T-helper 1 cell (primary cell): ENCODE results near the gene ATXN1.
A peak's percentile ranks its signal among the peaks of the same experiment; 100 is the strongest.

Experiments used
- DNase-seq, 5 donors: peaks; one replicate each; pipeline ENCODE4 v3.0.0-alpha.2; 2012 to 2020

The ATXN1 gene

GRCh38 chr6:16761471-16762267 lies 409 bp upstream of the ATXN1 start:
- DNase-seq, result peak; percentile 77 to 93 (median 80)

- peak; percentile 54 to 75 (median 63) for DNase-seq
Observed at GRCh38 chr6:16759646-16760515, 1.4 kb downstream of the ATXN1 start.

GRCh38 chr6:16759181-16759645 lies 2.0 kb downstream of the ATXN1 start:
- peak in 1 of 5 donors; percentile 11 for DNase-seq

- peak in 1 of 5 donors; percentile 8 for DNase-seq
Observed at GRCh38 chr6:16758163-16758975, 2.9 kb downstream of the ATXN1 start.

- no peak for DNase-seq
Observed at GRCh38 chr6:16757332-16757731, 3.9 kb downstream of the ATXN1 start.

- DNase-seq, result no peak
Observed at GRCh38 chr6:16756660-16757255, 4.5 kb downstream of the ATXN1 start.

- no peak for DNase-seq
Observed at GRCh38 chr6:16755544-16755943, 5.7 kb downstream of the ATXN1 start.

- no peak for DNase-seq
Observed at GRCh38 chr6:16754876-16755275, 6.4 kb downstream of the ATXN1 start.

- no peak for DNase-seq
Observed at GRCh38 chr6:16754274-16754673, 7.0 kb downstream of the ATXN1 start.

GRCh38 chr6:16753341-16753740 lies 7.9 kb downstream of the ATXN1 start:
- no peak for DNase-seq

- no peak for DNase-seq
Observed at GRCh38 chr6:16752206-16752866, 8.9 kb downstream of the ATXN1 start.

- no peak for DNase-seq
Observed at GRCh38 chr6:16751251-16751946, 9.9 kb downstream of the ATXN1 start.

- no peak for DNase-seq
Observed at GRCh38 chr6:16750566-16750965, 10.7 kb downstream of the ATXN1 start.

- no peak for DNase-seq
Observed at GRCh38 chr6:16749516-16750485, 11.5 kb downstream of the ATXN1 start.

GRCh38 chr6:16748025-16748319 lies 13.3 kb downstream of the ATXN1 start:
- DNase-seq, result no peak

- DNase-seq, result no peak
Observed at GRCh38 chr6:16747232-16748024, 13.8 kb downstream of the ATXN1 start.

- no peak for DNase-seq
Observed at GRCh38 chr6:16746812-16747211, 14.4 kb downstream of the ATXN1 start.

GRCh38 chr6:16746401-16746800 lies 14.9 kb downstream of the ATXN1 start:
- no peak for DNase-seq

- no peak for DNase-seq
Observed at GRCh38 chr6:16743664-16744210, 17.5 kb downstream of the ATXN1 start.
